HG03439 (cell line): ENCODE measurements around the gene PTPRN2.

ENCODE experiments used
- ATAC-seq: cut with Tn5 transposase; IDR thresholded peaks from one replicate; pipeline ENCODE4 v1.9.1; 2021; ENCODE audit warnings: mild to moderate bottlenecking, moderate library complexity; ENCODE audit not compliant: unreplicated experiment

The PTPRN2 gene

GRCh38 chr7:158494643-158495042, 93.0 kb downstream of the PTPRN2 start:
- no peak for ATAC-seq

GRCh38 chr7:158494162-158494586, 93.4 kb downstream of the PTPRN2 start:
- ATAC-seq = no peak

- no peak for ATAC-seq
Observed at GRCh38 chr7:158492367-158492764, 95.3 kb downstream of the PTPRN2 start.

- ATAC-seq = no peak
Observed at GRCh38 chr7:158491094-158491493, 96.5 kb downstream of the PTPRN2 start.

GRCh38 chr7:158490171-158490782, 97.3 kb downstream of the PTPRN2 start:
- ATAC-seq = no peak

GRCh38 chr7:158489462-158490155, 98.0 kb downstream of the PTPRN2 start:
- no peak for ATAC-seq

GRCh38 chr7:158488181-158488971, 99.2 kb downstream of the PTPRN2 start:
- ATAC-seq = no peak

GRCh38 chr7:158487631-158488151, 99.9 kb downstream of the PTPRN2 start:
- ATAC-seq = no peak

GRCh38 chr7:158486919-158487318, 100.7 kb downstream of the PTPRN2 start:
- ATAC-seq = no peak

- no peak for ATAC-seq
Observed at GRCh38 chr7:158484801-158485531, 102.7 kb downstream of the PTPRN2 start.

GRCh38 chr7:158482480-158482879, 105.1 kb downstream of the PTPRN2 start:
- no peak for ATAC-seq

GRCh38 chr7:158479664-158480025, 108.0 kb downstream of the PTPRN2 start:
- no peak for ATAC-seq

- ATAC-seq = no peak
Observed at GRCh38 chr7:158479021-158479663, 108.5 kb downstream of the PTPRN2 start.

- no peak for ATAC-seq
Observed at GRCh38 chr7:158477866-158478265, 109.8 kb downstream of the PTPRN2 start.

GRCh38 chr7:158476331-158476932, 111.2 kb downstream of the PTPRN2 start:
- ATAC-seq = no peak

GRCh38 chr7:158475679-158476052, 112.0 kb downstream of the PTPRN2 start:
- no peak for ATAC-seq

GRCh38 chr7:158475036-158475678, 112.5 kb downstream of the PTPRN2 start:
- ATAC-seq = no peak

- ATAC-seq = no peak
Observed at GRCh38 chr7:158474488-158474887, 113.1 kb downstream of the PTPRN2 start.

- ATAC-seq = no peak
Observed at GRCh38 chr7:158473946-158474345, 113.7 kb downstream of the PTPRN2 start.

- no peak for ATAC-seq
Observed at GRCh38 chr7:158473221-158473620, 114.4 kb downstream of the PTPRN2 start.
